Tibial nerve (tissue), 4 donors: ENCODE results near the gene MS4A2.

Experiments
- EP300 ChIP-seq, 2 donors: sonication (generic); formaldehyde crosslinking; IDR thresholded peaks; one replicate each; pipeline ENCODE4 v1.6.1; 2017; ENCODE audit warnings: antibody characterized with exemption in 2 of 2, mild to moderate bottlenecking in 1 of 2
- TF ChIP-seq, protein P1 (sequence below), 5 experiments: fragments of 200-600 bp in 3 of 5; fragments of 450-650 bp in 2 of 5; sonication (generic) in 3 of 5; IDR thresholded peaks; one replicate each; pipeline ENCODE4 v1.5.1; 2016 to 2019; ENCODE audit warnings: antibody characterized with exemption in 5 of 5, mild to moderate bottlenecking in 3 of 5, moderate library complexity in 2 of 5

- no peak for TF ChIP-seq EP300 (IDR thresholded peaks at IDR 0.05)
- TF ChIP-seq, protein P1, sequence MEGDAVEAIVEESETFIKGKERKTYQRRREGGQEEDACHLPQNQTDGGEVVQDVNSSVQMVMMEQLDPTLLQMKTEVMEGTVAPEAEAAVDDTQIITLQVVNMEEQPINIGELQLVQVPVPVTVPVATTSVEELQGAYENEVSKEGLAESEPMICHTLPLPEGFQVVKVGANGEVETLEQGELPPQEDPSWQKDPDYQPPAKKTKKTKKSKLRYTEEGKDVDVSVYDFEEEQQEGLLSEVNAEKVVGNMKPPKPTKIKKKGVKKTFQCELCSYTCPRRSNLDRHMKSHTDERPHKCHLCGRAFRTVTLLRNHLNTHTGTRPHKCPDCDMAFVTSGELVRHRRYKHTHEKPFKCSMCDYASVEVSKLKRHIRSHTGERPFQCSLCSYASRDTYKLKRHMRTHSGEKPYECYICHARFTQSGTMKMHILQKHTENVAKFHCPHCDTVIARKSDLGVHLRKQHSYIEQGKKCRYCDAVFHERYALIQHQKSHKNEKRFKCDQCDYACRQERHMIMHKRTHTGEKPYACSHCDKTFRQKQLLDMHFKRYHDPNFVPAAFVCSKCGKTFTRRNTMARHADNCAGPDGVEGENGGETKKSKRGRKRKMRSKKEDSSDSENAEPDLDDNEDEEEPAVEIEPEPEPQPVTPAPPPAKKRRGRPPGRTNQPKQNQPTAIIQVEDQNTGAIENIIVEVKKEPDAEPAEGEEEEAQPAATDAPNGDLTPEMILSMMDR (IDR thresholded peaks at IDR 0.05), result no peak
Measured at GRCh38 chr11:60069450-60069849, 19.0 kb upstream of the MS4A2 start.
